Mesothelial cell of epicardium (in vitro differentiated cells): Measurements from ENCODE around the gene CACNA1H. TPM values are rescaled to one million over a fixed set of nuclear protein-coding genes. Genes with fewer than 3 reads are reported as not detected.

ENCODE experiments used
- DNase-seq, 2 experiments: peaks; one replicate each; pipeline ENCODE4 v3.0.0; 2021; ENCODE audit warnings: low spot score in 2 of 2; ENCODE audit not compliant: unreplicated experiment in 2 of 2
- H3K27ac Mint-ChIP-seq: 2 replicates; pipeline ENCODE4 v1.8.0; 2021; ENCODE audit warnings: mixed read lengths
- H3K27me3 Mint-ChIP-seq: 2 replicates; pipeline ENCODE4 v1.8.0; 2021; ENCODE audit warnings: low read depth, mixed read lengths
- H3K36me3 Mint-ChIP-seq: 2 replicates; pipeline ENCODE4 v1.8.0; 2021; ENCODE audit warnings: mixed read lengths
- H3K4me1 Mint-ChIP-seq: 2 replicates; pipeline ENCODE4 v1.8.0; 2021; ENCODE audit warnings: mixed read lengths
- H3K4me3 Mint-ChIP-seq: 2 replicates; pipeline ENCODE4 v1.8.0; 2021; ENCODE audit warnings: mild to moderate bottlenecking, moderate library complexity, mixed read lengths
- H3K9me3 Mint-ChIP-seq: 2 replicates; pipeline ENCODE4 v1.8.0; 2021; ENCODE audit warnings: mixed read lengths
- CTCF ChIP-seq: fragments of 200-600 bp; sonication (generic); IDR thresholded peaks from one replicate; pipeline ENCODE4 v1.5.0; 2021; ENCODE audit warnings: antibody characterized with exemption; ENCODE audit not compliant: unreplicated experiment
- total RNA-seq: library from RNA; stranded (reverse); gene quantifications from 3 replicates; pipeline ENCODE4 v1.2.1, GENCODE V29; 2021

The CACNA1H gene
- total RNA-seq, 1 donor from 2014 or later, result 41.8 TPM

DNA sequence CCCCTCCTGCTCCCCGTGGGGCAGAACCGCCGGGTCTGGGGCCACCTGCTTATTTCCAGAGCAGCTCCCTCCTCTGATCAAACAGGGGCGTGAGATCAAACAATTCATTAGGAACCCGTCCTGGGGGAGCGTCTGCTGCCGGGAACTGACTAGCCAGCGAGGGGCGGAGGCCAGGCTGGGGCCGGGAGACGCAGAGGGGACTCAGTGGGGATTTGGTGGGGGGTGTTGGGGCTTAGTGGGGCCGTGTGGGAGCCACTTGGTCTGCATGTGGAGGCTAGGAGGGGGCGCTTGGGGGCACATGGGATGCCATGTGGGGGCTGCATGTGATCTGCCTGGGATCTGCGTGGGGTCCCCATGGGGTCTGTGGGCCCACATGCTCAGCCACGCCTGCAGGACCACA, 20.5 kb upstream of the CACNA1H start:
- H3K4me1 Mint-ChIP-seq, result no peaks in the 10 kb centered on the region
- no peak for DNase-seq
- no peak for TF ChIP-seq CTCF
- no peaks in the 10 kb centered on the region for H3K36me3 Mint-ChIP-seq
- H3K4me3 Mint-ChIP-seq, result no peak overlapping the region
- no peak overlapping the region for H3K27ac Mint-ChIP-seq
- peaks cover 2% of the 10 kb centered on the region for H3K27me3 Mint-ChIP-seq
- no peaks in the 10 kb centered on the region for H3K9me3 Mint-ChIP-seq

- DNase-seq, result no peak
- Mint-ChIP-seq H3K9me3 (no peaks in the 10 kb centered on the region), H3K4me3 (no peak overlapping the region), H3K27me3 (peaks cover 4% of the 10 kb centered on the region), H3K36me3 (no peaks in the 10 kb centered on the region), H3K27ac (no peak overlapping the region), H3K4me1 (no peaks in the 10 kb centered on the region)
- TF ChIP-seq CTCF, result no peak
These were observed 19.6 kb upstream of the CACNA1H start for GRCh38 chr16:1133271-1133670.

GRCh38 chr16:1133810-1134520, 18.9 kb upstream of the CACNA1H start:
- H3K27ac Mint-ChIP-seq, result no peak overlapping the region
- H3K4me3 Mint-ChIP-seq, result no peak overlapping the region
- H3K9me3 Mint-ChIP-seq, result no peaks in the 10 kb centered on the region
- H3K36me3 Mint-ChIP-seq, result no peaks in the 10 kb centered on the region
- H3K27me3 Mint-ChIP-seq, result peaks cover 7% of the 10 kb centered on the region
- no peak for TF ChIP-seq CTCF
- DNase-seq, result no peak
- H3K4me1 Mint-ChIP-seq, result no peaks in the 10 kb centered on the region

GRCh38 chr16:1134776-1135458, 18.0 kb upstream of the CACNA1H start:
- Mint-ChIP-seq H3K27me3 (peaks cover 7% of the 10 kb centered on the region), H3K4me1 (no peaks in the 10 kb centered on the region), H3K27ac (no peak overlapping the region), H3K4me3 (no peak overlapping the region), H3K36me3 (no peaks in the 10 kb centered on the region), H3K9me3 (no peaks in the 10 kb centered on the region)
- no peak for TF ChIP-seq CTCF
- no peak for DNase-seq

DNA sequence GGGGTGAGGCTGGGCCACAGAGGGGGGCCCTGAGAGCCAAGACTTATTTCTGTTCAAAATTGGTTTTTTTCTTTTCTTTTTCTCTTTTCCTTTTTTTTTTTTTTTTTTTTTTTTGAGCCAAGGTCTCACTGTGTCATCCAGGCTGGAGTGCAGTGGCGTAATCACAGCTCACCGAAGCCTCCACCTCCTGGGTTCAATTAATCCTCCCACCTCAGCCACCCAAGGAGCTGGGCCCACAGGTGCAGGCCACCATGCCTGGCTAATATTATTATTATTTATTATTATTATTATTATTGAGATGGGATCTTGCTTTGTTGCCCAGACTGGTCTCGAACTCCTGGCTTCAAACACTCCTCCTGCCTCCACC, 17.5 kb upstream of the CACNA1H start:
- H3K9me3 Mint-ChIP-seq, result no peaks in the 10 kb centered on the region
- no peak overlapping the region for H3K4me3 Mint-ChIP-seq
- H3K27ac Mint-ChIP-seq, result no peak overlapping the region
- H3K36me3 Mint-ChIP-seq, result no peaks in the 10 kb centered on the region
- no peak for DNase-seq
- TF ChIP-seq CTCF, result no peak
- peaks cover 9% of the 10 kb centered on the region for H3K27me3 Mint-ChIP-seq
- H3K4me1 Mint-ChIP-seq, result no peaks in the 10 kb centered on the region
